GM19351 (cell line): Measurements from ENCODE around the gene TSLP.

ENCODE experiments used
- ATAC-seq: cut with Tn5 transposase; IDR thresholded peaks from one replicate; pipeline ENCODE4 v1.9.1; 2021; ENCODE audit warnings: mild to moderate bottlenecking, moderate library complexity; ENCODE audit not compliant: unreplicated experiment

The TSLP gene

DNA sequence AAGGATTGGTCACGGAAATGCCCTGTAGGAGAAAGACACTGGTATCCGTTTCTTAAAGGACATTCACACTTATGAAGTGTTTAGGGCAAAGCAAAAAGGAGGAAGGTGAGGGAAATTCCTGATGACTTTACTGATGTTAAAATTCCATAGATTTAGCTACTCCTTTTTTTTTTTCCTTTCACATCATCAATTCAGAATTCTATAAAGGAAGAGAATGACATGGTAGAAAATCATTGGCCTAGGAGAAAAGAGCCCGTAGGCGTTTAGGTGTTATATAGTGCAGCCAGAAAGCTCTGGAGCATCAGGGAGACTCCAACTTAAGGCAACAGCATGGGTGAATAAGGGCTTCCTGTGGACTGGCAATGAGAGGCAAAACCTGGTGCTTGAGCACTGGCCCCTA, at the start of gene TSLP:
TSS of gene TSLP (plus strand) at position 301 of the 400 bp plus-strand sequence. CDS start 178 bp downstream, outside the sequence.
- no peak for ATAC-seq

DNA sequence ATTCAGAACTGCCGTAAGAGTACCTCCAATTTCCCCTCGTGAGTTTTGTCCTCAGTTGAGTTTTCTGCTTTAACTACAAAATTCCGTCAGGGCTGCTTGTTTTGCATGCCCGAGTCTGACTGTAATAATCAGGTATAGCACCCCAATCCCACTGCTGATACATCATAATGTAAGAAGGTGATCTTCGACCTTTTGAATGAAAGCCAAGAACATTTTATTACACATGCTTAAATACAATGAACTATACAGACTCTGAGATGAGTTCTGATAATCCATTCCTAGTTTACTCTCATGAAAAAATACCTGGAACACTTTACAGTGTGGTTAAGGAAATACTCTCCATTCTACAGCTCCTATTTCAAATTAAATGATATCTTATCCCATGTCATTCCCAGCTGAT, 49.2 kb upstream of the TSLP start:
- no peak for ATAC-seq

DNA sequence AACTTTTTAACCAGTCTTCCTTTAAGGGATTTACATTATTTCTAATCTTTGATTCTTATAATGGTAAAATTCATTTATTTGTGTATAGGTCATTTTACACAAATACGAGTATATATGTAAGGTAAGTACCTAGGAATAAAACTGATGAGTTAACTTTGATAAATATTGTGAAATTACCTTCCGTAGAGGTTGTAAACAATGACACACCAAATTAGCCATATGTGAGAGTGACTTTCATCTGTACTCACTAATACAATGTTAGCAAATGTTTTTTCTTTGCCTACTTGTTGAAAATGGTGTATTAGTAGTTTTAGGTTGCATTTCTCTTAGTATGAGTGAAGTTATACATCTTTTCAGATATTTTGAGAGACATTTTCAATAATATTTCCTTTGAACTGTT, 42.6 kb upstream of the TSLP start:
- ATAC-seq = no peak

DNA sequence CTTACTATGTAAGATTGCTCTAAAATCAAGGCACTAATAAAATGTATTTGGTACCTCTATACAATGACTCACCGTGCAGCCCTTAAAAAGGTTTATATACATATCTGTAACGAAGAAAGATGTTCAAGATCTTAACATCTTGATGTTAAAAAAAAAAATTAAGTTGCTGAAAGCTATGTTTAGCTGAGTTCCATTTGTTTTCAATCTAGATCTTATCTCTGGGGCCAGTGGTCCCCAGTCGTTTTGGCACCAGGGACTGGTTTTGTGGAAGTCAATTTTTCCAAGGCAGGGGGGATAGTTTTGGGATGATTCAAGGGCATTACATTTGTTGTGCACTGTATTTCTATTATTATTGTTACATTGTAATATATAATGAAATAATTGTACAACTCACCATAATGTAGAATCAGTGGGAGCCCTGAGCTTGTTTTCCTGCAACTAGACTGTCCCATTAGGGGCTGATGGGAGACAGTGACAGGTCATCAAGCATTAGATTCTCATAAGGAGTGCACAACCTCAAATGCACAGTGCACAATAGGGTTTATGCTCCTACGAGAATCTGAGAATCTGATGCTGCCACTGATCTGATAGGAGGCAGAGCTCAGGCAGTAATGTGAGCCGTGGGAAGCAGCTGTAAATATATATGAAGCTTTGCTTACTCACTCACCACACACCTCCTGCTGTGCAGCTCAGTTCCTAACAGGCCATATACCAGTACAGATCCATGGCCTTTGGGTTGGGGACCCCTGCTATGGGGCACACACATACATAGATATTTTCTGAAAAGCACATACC, 27.6 kb upstream of the TSLP start:
- ATAC-seq = no peak

DNA sequence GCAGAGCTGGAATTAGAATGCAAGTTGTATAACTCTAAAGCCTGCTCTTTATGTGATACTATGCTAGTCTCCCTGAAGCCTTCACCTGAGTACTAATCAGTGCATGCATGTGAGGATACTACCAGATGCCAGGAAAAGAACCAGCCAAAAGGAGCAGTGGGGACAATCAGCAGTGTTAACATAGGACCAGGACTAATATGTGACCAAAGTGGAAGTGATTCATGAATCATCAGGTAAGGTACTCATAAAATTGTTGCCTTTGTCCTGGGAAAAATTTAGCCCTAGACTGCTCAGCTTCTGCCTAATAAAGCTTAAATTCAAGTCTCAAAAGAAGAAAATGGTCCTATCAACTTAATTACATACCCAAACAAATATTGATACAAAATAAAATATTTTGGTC, 13.4 kb upstream of the TSLP start:
- ATAC-seq = no peak

DNA sequence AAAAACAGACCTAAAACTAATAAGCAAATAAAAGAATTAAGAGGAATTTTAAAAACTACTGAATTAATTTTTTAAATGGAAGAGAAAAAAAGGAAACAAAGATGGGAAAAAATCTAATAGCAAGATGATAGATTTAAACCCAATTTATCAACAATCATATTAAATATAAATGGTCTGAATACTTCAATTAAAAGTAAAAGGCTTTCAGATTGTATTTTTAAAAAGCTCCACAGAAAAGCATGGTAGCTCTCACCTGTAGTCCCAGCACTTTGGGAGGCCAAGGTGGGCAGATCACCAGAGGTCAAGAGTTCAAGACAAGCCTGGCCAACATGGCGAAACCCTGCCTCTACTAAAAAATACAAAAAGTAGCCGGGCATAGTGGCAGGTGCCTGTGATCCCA, 11.3 kb upstream of the TSLP start:
- no peak for ATAC-seq

DNA sequence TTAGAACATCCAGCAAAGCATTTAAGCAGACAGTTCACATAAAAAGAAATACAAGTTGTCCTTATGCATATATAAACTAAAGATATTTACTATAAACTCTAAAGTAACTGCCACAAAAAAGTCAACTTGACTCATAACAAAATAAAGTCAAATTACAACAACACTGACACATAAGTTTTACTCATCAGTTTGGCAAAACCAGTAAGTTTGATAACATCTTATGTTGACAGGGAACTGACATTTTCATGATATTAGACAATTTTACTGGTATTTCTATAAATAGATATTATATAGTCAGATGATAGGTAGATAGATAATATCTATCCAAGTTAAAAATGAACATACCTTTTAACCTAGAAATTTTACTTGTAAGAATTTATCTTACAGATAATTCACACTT, 9.9 kb upstream of the TSLP start:
- ATAC-seq = no peak

DNA sequence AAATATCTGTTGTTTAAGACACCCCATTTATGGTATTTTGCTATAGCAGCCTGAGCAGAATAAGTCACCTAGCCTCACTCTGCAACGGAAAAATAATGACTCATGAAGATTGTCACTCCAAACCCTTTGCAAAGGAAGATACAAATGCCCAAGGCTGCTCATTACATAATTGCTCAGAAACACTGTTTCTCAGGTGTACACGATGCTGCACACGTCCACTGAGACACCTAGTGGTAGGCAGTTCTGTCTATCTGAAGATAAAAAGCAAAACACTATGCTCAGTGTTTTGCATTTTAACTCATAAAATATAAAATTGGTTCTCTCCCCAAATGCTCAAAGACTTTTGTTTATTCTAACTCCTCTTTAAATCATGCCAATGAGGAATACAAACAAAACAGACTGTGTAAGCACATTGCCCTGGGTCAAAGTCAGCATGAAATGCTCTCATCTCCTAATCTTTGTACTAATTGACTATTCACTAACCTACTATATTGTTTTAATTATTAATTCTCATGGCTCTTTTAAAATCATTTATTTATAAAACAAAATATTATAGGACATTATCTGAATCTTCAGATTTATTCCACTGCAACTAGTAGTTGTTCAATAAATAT, 7.7 kb upstream of the TSLP start:
- ATAC-seq = peak; percentile 82

DNA sequence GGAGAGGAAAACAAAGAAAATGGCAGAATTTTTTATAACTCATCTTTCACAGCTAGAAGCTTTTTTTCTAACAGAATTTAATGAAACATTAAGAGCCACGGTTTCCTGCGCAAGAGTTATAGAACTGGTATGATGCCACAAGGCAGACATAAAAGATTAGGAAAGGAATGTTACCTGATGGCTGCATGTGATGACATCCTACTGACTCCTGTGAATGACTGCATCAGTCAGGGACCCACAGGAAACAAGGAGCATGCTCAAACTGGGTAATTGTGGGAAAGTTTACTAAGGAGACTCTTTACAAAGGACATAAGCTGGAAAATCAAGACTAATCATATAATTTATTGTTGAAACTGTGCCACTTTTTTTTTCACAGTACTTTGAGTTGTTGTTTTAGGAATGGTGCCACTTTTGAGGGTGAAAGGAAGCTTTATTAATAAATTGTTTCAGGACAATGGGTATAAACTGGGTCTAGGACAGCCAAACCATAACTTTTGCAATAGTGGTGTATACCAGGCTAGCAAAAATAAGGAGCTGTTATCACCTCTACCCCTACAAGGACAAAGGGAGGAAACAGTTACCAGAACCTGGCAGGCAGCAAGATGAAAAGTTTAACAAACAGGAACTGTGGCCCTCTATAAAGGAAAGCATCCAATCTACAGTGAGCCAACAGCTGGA, 5.1 kb upstream of the TSLP start:
- no peak for ATAC-seq

DNA sequence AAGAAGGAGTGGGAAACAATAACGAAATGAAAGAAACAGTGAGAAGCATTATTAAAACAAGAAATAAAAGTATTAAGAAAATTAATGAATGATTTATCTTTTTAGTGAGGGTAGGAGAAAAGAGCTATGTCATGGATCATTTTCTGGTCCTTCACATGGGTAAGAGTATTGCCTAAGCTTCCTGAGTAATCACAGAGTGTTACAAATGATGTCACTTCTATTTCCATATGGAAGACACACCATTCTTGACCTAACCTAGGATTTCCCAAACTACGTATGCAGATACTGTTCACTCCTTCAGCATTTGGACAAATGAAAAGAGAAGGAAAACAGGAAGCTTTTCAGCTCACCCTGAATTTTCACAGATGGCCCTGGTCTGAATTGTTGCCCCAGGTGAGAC, 3.3 kb upstream of the TSLP start:
- ATAC-seq = no peak

DNA sequence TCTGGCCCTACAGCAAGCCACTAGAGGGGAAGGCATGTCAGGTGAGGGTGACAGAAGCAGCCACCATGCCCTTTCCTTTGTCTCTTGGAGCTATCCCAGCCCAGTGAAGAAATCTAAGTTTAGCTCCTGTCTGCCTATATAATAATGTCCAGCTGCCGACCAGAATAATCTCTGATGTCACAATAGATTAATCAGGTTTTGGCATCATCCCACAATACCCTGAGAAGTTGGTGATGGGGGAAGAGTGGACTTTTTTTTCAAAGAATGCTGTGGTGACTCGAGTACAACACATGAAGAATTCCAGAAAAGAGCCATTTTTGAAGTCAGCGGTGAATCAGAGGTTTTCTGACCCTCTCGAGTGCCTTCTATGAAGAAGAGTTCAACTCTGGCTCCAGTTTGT, 1.7 kb upstream of the TSLP start:
- ATAC-seq = no peak

DNA sequence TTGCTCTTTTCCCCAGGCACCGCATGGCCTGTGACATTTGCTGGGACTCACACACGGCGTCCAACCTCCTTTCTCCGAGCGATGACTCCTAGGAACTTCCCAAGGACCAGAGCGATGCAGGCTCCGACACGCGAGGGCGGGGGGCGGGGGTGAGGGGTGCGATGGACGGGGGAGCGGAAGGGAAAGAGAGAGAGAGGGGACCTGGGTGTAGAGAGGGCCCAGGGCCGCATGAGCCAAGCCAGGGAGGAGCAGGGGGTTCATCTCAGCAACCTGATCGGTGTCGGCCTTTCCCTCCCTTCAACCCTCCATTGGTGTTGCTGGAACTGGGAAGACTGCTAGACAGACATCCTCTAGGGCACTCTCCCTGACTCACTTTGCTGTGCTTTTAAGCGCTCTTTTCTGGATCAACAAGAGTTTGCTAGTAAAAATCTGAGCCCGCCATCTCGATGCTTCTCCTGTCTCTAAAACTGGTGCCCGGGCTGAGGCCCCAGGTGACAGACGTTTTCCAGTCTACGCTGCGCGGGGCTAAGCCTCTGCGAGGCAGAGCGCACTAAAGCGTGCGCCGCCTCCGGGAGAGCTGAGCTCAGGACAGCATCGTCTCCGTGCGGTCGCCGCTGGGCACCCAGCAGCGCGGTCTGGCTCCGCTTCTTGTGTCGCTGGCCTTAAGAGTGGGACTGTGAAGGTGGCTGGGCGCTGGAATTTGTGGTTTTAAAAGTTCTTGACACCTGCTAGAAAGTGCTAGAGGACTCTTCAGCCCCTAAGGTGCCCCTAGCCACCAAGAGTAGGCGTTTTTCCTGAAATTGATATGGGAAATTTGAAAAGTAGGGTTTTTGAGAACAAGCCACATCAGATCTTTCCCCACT, 1.0 kb upstream of the TSLP start:
- ATAC-seq = no peak

DNA sequence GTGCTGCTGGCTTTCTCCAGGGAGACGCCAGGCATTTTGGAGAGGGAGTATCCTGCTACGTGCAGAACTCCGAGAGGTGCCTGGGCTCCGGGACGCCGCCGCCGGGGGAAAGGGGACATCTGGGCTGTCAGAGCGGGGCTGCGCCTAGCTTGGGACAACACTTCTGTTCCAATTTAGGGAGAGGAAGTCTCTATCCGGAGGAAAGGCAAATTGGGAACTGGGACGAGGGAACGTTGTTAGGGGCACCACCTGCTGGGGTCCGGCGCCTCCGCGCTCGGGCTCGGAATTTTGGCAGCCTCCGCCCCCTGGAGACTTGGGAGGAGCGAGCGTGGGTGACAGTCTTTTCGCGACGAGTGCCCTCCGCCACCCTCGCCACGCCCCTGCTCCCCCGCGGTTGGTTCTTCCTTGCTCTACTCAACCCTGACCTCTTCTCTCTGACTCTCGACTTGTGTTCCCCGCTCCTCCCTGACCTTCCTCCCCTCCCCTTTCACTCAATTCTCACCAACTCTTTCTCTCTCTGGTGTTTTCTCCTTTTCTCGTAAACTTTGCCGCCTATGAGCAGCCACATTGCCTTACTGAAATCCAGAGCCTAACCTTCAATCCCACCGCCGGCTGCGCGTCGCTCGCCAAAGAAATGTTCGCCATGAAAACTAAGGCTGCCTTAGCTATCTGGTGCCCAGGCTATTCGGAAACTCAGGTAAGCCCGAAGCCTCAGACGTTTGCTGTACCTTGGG, 1.6 kb downstream of the TSLP start:
- ATAC-seq = peak; percentile 72

DNA sequence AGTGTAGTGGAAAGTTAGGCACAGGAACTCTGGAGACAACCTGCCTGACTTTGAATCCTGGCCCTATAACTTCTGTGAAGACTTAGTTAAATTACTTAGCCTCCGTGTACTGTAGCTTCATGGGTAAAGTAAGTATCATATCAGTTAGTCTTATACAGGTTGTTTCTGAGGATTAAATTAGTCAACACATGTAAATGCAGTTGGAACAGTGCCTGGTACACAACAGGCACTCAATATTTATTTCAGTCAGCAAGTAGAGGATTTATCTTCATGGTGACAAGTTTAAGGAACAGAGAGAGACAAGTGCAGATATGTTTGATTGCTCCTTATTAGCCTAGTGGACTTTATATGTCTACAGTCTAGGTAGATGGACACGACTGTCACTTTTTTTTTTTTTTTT, 2.7 kb downstream of the TSLP start:
- no peak for ATAC-seq

DNA sequence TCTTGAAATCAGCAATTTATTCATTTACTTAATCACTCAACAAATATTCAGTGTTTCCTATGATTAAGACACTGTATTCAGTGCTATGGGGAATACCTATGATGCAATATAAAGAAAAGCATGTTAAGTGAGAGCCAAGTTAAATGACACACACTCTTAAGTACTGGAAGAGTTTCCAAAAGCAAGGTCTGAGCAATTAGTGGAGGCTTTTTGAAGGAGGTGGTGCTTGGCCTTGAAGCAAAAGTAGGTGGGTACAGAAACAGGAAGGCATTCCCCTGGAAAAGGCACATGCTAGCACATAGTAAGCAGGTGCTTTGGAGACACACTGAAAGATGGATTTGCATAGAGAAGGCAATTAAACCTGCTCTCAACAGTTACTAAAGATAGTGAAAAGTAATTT, 4.0 kb downstream of the TSLP start:
- ATAC-seq = no peak

DNA sequence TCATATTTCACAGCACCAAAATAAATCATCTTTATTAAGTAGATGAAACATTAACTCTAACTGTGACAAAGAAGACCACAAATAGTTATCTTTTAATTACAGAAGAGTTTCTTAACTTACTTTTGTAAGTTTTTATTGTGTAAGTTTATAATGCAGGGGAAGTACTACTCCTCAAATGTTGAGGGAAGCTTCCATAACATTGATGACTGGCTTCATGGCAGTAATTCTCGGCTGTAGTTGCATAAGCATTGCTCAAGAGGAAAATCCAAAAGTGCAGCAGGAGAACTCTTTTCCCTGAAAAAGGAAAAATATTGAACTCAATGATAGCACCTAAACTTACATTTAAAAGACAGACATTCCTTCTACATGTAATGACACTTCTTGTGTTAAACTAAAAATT, 4.6 kb downstream of the TSLP start:
- no peak for ATAC-seq

DNA sequence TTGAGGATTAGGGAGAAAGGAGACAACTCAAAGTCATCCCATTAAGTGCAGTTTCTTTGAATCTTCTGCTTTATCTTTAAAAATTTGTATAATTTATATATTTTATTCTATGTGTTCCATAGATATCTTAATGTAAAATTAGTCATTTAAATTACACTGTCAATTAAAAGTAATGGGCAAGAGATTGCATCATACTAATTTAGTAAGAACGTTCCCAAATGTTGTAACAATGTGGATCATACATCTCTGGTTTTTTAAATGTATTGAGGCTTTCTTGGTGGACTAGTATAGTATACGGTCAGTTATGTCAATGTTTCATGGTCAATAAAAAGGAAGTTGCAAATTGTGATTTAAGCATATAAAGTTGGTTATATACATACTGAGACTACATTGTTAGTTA, 6.2 kb downstream of the TSLP start:
- ATAC-seq = no peak

DNA sequence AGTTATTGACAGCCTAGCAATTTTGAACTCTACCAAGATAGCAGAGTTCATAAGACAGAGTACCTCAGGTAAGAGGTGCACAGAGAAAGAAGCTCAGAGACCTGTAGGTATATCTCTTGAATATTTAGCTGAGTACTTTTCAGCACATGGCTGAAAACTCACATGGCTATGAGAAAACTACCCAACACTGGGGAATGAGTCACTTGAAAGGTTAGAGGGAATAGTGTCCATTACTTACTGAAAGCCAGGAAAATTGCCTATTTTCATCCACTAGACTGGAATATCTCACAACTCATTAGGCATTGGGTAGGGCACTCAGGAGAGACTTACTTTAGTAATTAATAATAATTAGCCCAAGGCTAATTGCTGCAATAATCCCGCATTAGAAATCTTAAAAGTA, 8.3 kb downstream of the TSLP start:
- no peak for ATAC-seq

DNA sequence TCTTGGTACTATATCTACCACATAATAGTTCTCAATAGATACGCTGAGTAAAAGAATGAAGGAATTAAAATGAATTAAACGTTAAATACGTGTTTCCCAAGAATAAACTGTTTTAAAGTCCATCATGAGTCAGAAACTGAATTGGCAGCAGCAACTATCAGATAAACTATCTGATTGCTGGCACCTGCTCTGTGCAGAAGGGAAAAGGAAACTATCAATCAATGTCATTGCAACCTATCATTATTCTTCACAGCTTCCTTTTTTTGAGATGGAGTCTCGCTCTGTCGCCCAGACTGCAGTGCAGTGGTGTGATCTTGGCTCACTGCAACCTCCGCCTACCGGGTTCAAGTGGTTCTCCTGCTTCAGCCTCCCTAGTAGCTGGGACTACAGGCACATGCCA, 11.8 kb downstream of the TSLP start:
- ATAC-seq = no peak

DNA sequence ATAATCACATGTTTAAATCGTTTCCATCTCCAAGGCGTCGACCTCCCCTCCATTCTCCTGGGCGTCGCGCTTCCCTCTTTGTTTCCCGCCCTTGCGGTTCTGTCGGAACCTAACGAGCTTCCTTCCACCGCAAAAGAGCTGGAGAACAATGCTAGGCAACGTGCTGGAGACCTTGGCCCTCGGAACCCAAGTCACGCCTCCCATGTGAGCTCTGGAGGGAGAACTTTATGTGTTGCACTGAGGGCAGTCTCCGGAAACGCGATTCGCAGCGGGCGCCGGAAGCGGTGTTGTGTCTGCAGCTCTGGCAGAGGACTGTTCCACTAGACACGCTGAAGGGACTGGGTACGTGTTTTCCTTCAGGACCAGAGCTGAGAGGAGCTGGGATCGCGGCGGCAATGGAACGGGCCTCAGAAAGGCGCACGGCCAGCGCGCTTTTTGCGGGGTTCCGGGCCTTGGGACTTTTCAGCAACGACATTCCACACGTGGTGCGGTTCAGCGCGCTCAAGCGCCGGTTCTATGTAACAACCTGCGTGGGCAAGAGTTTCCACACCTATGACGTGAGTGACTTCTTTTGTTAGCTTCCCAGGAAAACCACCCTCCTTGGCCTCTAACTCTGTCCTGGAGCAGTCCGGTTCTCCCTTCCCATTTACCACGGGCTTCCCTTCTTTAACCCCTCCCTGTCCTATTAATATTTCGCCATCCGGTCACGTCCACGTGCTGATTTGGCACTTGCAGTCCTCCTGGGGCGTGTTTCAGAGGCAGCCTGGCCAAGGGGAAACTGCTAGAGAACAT, 20.7 kb downstream of the TSLP start, which contains the start of gene WDR36:
TSS of gene WDR36 (plus strand) at position 287 of the 792 bp plus-strand sequence. CDS start at position 396, 109 bp downstream.
- peak; percentile 92 for ATAC-seq
